ENCODE data around the gene NSDHL.

DNA sequence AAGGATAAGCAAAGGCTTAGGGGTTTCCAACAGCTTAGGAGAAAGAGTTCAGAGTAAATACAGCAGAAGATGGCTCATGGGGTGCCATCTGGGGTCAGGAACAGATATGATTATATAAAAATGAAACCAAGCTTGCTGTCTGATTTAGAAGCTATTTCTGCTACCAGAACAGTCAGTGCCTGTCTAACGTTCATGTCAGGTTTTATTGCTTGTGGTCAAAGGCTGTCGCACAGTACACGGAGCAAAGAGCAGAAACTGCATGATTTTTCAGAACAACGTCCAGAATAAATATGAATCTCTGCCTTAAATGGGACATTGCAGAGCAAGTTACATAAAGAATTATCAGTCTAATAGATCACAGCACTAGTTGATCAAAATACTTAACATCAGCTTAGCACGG is 17.7 kb upstream of the NSDHL start:
- TF ChIP-seq RAD21 (IDR thresholded peaks at IDR 0.05; ENCODE audit: low read length) (no peak), POLR2A (IDR thresholded peaks at IDR 0.05; ENCODE audit: low read depth, low read length) (no peak), CEBPB (IDR thresholded peaks at IDR 0.05; ENCODE audit: low read depth, low read length) (no peak), CHD1 (IDR thresholded peaks at IDR 0.05; ENCODE audit: low read depth, low read length) (no peak), BHLHE40 (IDR thresholded peaks at IDR 0.05; ENCODE audit: low read depth, low read length) (no peak)
- TF ChIP-seq, protein P1, sequence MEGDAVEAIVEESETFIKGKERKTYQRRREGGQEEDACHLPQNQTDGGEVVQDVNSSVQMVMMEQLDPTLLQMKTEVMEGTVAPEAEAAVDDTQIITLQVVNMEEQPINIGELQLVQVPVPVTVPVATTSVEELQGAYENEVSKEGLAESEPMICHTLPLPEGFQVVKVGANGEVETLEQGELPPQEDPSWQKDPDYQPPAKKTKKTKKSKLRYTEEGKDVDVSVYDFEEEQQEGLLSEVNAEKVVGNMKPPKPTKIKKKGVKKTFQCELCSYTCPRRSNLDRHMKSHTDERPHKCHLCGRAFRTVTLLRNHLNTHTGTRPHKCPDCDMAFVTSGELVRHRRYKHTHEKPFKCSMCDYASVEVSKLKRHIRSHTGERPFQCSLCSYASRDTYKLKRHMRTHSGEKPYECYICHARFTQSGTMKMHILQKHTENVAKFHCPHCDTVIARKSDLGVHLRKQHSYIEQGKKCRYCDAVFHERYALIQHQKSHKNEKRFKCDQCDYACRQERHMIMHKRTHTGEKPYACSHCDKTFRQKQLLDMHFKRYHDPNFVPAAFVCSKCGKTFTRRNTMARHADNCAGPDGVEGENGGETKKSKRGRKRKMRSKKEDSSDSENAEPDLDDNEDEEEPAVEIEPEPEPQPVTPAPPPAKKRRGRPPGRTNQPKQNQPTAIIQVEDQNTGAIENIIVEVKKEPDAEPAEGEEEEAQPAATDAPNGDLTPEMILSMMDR (conservative IDR thresholded peaks at IDR 0.05; ENCODE audit: low read depth, low read length), result no peak
